Endothelial cell of umbilical vein (primary cell): Measurements from ENCODE around the gene CACTIN. TPM values are rescaled to one million over a fixed set of nuclear protein-coding genes. Genes with fewer than 3 reads are reported as not detected.
A peak's percentile ranks its signal among the peaks of the same experiment; 100 is the strongest.

Source experiments
- BruUV-seq: library from RNA; stranded (reverse); fragments of 400-500 nt; replicated peaks from 2 replicates; lab custom pipeline; 2021; lab: Mats Ljungman, UMichigan
- CTCF ChIA-PET: fragments of 300-600, 350-600 bp; sonication (Branson Sonifier 250); formaldehyde crosslinking; loops from one replicate; lab custom pipeline; 2021; ENCODE audit warnings: antibody characterized with exemption, inconsistent platforms; lab: Charles Lee
- POLR2A ChIA-PET: fragments of 300-600, 350-600 bp; sonication (Branson Sonifier 250); formaldehyde crosslinking; loops from one replicate; lab custom pipeline; 2021; ENCODE audit warnings: antibody characterized with exemption, inconsistent platforms; lab: Charles Lee
- DNase-seq: peaks from one replicate; pipeline ENCODE4 v3.0.0-alpha.2; 2011; ENCODE audit warnings: low read depth, low spot score
- FAIRE-seq: peaks from 2 replicates; lab custom pipeline; 2011; peaks lifted over from hg19 to GRCh38; lab: Jason Lieb, UNC
- H2AFZ ChIP-seq: 2 replicates; pipeline ENCODE4 v1.6.0; 2012; ENCODE audit warnings: low read depth, low read length, control low read depth, inconsistent platforms
- H3K27ac ChIP-seq: 2 replicates; pipeline ENCODE4 v1.5.1; 2011; ENCODE audit warnings: low read depth, mild to moderate bottlenecking, control low read depth, low read length, moderate library complexity; ENCODE audit not compliant: insufficient read depth
- H3K27me3 ChIP-seq, 2 experiments: 2 replicates each; pipeline versions ENCODE4 v1.6.0 to v1.6.1; 2011; ENCODE audit warnings: low read length in 2 of 2, mixed read lengths in 1 of 2; ENCODE audit not compliant: control insufficient read depth in 2 of 2, insufficient read depth in 2 of 2
- H3K36me3 ChIP-seq, 2 experiments: 2 replicates in 1 of 2; 3 replicates in 1 of 2; pipeline ENCODE4 v1.5.1; 2011; ENCODE audit warnings: low read length in 2 of 2, mild to moderate bottlenecking in 1 of 2, moderate library complexity in 1 of 2; ENCODE audit not compliant: control insufficient read depth in 2 of 2, insufficient read depth in 2 of 2; ENCODE audit errors: extremely low read depth in 1 of 2
- H3K4me1 ChIP-seq: 3 replicates; pipeline ENCODE4 v1.5.1; 2011; ENCODE audit warnings: mild to moderate bottlenecking, low read length; ENCODE audit not compliant: control insufficient read depth, insufficient read depth; ENCODE audit errors: extremely low read depth
- H3K4me2 ChIP-seq: 2 replicates; pipeline ENCODE4 v1.6.1; 2011; ENCODE audit warnings: low read length, control low read depth, mixed read lengths; ENCODE audit not compliant: insufficient read depth
- H3K4me3 ChIP-seq, 3 experiments: fragments of 200-600 bp in 1 of 3; sonication (generic), shearing (Covaris generic) in 1 of 3; replicated peaks in 1 of 3; 2 replicates each; pipeline ENCODE4 v1.5.1; 2011 to 2016; ENCODE audit warnings: control low read depth in 3 of 3, low read length in 3 of 3, mild to moderate bottlenecking in 2 of 3, inconsistent platforms in 1 of 3, low read depth in 1 of 3, moderate library complexity in 1 of 3; ENCODE audit not compliant: insufficient read depth in 1 of 3
- H3K79me2 ChIP-seq: 2 replicates; pipeline ENCODE4 v1.6.0; 2012; ENCODE audit warnings: low read length, inconsistent platforms; ENCODE audit not compliant: control insufficient read depth, insufficient read depth
- H3K9ac ChIP-seq: replicated peaks from 2 replicates; pipeline ENCODE3; 2011; ENCODE audit warnings: low read length, control low read depth; ENCODE audit not compliant: insufficient read depth; ENCODE audit errors: extremely low read depth
- H3K9me1 ChIP-seq: replicated peaks from 3 replicates; pipeline ENCODE4 v1.6.0; 2011; ENCODE audit warnings: mild to moderate bottlenecking, low read length; ENCODE audit not compliant: control insufficient read depth, insufficient read depth; ENCODE audit errors: extremely low read depth
- H3K9me3 ChIP-seq: replicated peaks from 2 replicates; pipeline ENCODE4 v1.5.1; 2012; ENCODE audit warnings: low read length, inconsistent platforms; ENCODE audit not compliant: control insufficient read depth, insufficient read depth
- H4K20me1 ChIP-seq: replicated peaks from 2 replicates; pipeline ENCODE3; 2011; ENCODE audit warnings: mild to moderate bottlenecking, low read length; ENCODE audit not compliant: control insufficient read depth, insufficient read depth; ENCODE audit errors: extremely low read depth
- EZH2 ChIP-seq: IDR thresholded peaks from 2 replicates; pipeline ENCODE4 v1.6.1; 2012; ENCODE audit warnings: borderline replicate concordance, low read depth, mild to moderate bottlenecking, moderate library complexity, low read length, inconsistent platforms; ENCODE audit not compliant: severe bottlenecking
- FOS ChIP-seq: IDR thresholded peaks from 2 replicates; pipeline ENCODE4 v1.6.1; 2011; ENCODE audit warnings: mild to moderate bottlenecking, low read length, moderate library complexity, borderline replicate concordance; ENCODE audit not compliant: insufficient read depth
- GATA2 ChIP-seq: IDR thresholded peaks from 2 replicates; pipeline ENCODE4 v1.7.0; 2011; ENCODE audit warnings: low read depth, mild to moderate bottlenecking, moderate library complexity, mixed read lengths, low read length; ENCODE audit not compliant: insufficient read length, insufficient read depth
- JUN ChIP-seq: IDR thresholded peaks from 2 replicates; pipeline ENCODE4 v1.6.1; 2011; ENCODE audit warnings: borderline replicate concordance, low read depth; ENCODE audit not compliant: insufficient read length, insufficient read depth
- MYC ChIP-seq: IDR thresholded peaks from one replicate; pipeline ENCODE4 v1.6.1; 2011; ENCODE audit warnings: mild to moderate bottlenecking, low read depth, low read length
- POLR2A ChIP-seq: IDR thresholded peaks from 2 replicates; pipeline ENCODE4 v1.6.1; 2012; ENCODE audit warnings: low read depth, mild to moderate bottlenecking, control low read depth, low read length
- POLR2AphosphoS5 ChIP-seq: IDR thresholded peaks from 2 replicates; pipeline ENCODE4 v1.6.1; 2012; ENCODE audit warnings: low read depth, mild to moderate bottlenecking, control low read depth, low read length, moderate library complexity; ENCODE audit not compliant: insufficient read depth
- dilution Hi-C: fragments of 300-500 bp; cut with MboI; formaldehyde crosslinking; loops from one replicate; pipeline ENCODE4 v1.15.0; 2019; ENCODE audit warnings: low sequenced_read_pairs; ENCODE audit not compliant: extremely low pct_ligation_motif_present
- intact Hi-C: fragments of 100-400 bp; cut with micrococcal nuclease; formaldehyde crosslinking; loops from one replicate; pipeline ENCODE4 v1.10.0; 2022
- polyA plus RNA-seq, 4 experiments: library from polyadenylated mRNA; depleted of rRNA in 3 of 4; stranded (reverse) in 3 of 4; unstranded in 1 of 4; fragments of >200 nt; gene quantifications; 2 replicates each; pipeline versions ENCODE4 v1.2.1 to v1.2.3, GENCODE V29; 2011 to 2012; ENCODE audit warnings: missing spikeins in 1 of 4
- total RNA-seq: library from RNA; stranded (reverse); gene quantifications from 2 replicates; pipeline ENCODE4 v1.2.3, GENCODE V29; 2021
- TF ChIP-seq, protein P1 (sequence below): IDR thresholded peaks from 2 replicates; pipeline ENCODE4 v1.6.1; 2011; ENCODE audit not compliant: insufficient read depth, insufficient read length
- TF ChIP-seq, protein P2 (sequence below), 2 donors: IDR thresholded peaks; 1 replicate in 1 of 2; 2 replicates in 1 of 2; pipeline ENCODE4 v1.5.1; 2011; ENCODE audit warnings: low read length in 2 of 2, mild to moderate bottlenecking in 2 of 2, moderate library complexity in 2 of 2, control low read depth in 1 of 2, inconsistent platforms in 1 of 2, low read depth in 1 of 2; ENCODE audit not compliant: insufficient read depth in 1 of 2; ENCODE audit errors: extremely low read depth in 1 of 2

CACTIN gene
- total and polyA plus RNA-seq, 2 donors (not counting 3 experiments of a cell fraction or from before 2014, with no cell fraction given) = 29.7 to 36.1 TPM

DNA sequence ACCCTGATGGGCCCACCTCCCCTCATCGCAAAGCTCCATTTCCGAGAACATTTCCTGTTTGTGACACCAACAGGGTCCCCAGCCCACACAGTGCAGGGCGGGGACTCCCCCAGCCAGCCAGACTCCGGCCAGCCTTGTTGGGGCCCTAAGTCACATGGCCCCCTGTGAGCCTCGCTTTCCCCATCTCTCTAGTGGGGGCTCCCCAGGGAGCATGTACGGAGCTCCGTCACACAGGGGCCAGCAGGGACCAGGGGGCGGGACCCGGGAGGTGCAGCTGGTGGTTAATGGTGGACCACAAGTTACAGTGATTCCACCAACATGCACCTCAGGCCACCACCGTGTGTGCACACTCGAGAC lies 21.6 kb downstream of the CACTIN start:
- ChIA-PET CTCF (no interaction called here), POLR2A (no interaction called here)
- H3K4me2 ChIP-seq = no peak overlapping the region
- peaks cover 23% of the 10 kb centered on the region for H3K4me1 ChIP-seq
- BruUV-seq = TSS peak; percentile 22
- no peak for DNase-seq
- H3K79me2 ChIP-seq = no peaks in the 10 kb centered on the region
- no peak overlapping the region for H3K27ac ChIP-seq
- FAIRE-seq = no peak
- TF ChIP-seq FOS = no peak
- no peak for TF ChIP-seq EZH2
- TF ChIP-seq POLR2AphosphoS5 = no peak
- no peak for TF ChIP-seq JUN
- TF ChIP-seq GATA2 = no peak
- TF ChIP-seq POLR2A = no peak
- TF ChIP-seq, protein P1, sequence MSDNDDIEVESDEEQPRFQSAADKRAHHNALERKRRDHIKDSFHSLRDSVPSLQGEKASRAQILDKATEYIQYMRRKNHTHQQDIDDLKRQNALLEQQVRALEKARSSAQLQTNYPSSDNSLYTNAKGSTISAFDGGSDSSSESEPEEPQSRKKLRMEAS = no peak
- TF ChIP-seq, protein P2, sequence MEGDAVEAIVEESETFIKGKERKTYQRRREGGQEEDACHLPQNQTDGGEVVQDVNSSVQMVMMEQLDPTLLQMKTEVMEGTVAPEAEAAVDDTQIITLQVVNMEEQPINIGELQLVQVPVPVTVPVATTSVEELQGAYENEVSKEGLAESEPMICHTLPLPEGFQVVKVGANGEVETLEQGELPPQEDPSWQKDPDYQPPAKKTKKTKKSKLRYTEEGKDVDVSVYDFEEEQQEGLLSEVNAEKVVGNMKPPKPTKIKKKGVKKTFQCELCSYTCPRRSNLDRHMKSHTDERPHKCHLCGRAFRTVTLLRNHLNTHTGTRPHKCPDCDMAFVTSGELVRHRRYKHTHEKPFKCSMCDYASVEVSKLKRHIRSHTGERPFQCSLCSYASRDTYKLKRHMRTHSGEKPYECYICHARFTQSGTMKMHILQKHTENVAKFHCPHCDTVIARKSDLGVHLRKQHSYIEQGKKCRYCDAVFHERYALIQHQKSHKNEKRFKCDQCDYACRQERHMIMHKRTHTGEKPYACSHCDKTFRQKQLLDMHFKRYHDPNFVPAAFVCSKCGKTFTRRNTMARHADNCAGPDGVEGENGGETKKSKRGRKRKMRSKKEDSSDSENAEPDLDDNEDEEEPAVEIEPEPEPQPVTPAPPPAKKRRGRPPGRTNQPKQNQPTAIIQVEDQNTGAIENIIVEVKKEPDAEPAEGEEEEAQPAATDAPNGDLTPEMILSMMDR (IDR thresholded peaks at IDR 0.05; ENCODE audit: extremely low read depth in 1 of 2, insufficient read depth in 1 of 2, low read depth in 1 of 2, low read length in 2 of 2) = no peak
- TF ChIP-seq MYC = no peak
- no peak overlapping the region for H3K9ac ChIP-seq
- dilution Hi-C loops (no loop called here), intact Hi-C loops (loop anchor here (5.0 kb wide), 1 partner anchor 33 kb away; the partner anchor contains the start of gene HMG20B)
- no peaks in the 10 kb centered on the region for H3K36me3 ChIP-seq
- no peak overlapping the region for H2AFZ ChIP-seq
- no peaks in the 10 kb centered on the region for H3K9me3 ChIP-seq
- H3K27me3 ChIP-seq = no peaks in the 10 kb centered on the region
- no peaks in the 10 kb centered on the region for H3K9me1 ChIP-seq
- H4K20me1 ChIP-seq = no peaks in the 10 kb centered on the region
- no peak overlapping the region for H3K4me3 ChIP-seq
